IPS-NIHi11 (cell line): ENCODE data around the gene ACRBP.

ENCODE experiments used
- DNase-seq: peaks from one replicate; pipeline ENCODE4 v3.0.0; 2012; ENCODE audit warnings: mixed read lengths, low spot score

The ACRBP gene

GRCh38 chr12:6646276-6647082 lies 753 bp downstream of the ACRBP start:
- peak; percentile 70 for DNase-seq

GRCh38 chr12:6644903-6645302 lies 2.3 kb downstream of the ACRBP start:
- peak; percentile 72 for DNase-seq

GRCh38 chr12:6644257-6644596 lies 3.0 kb downstream of the ACRBP start:
- DNase-seq, result no peak

GRCh38 chr12:6643569-6644256 lies 3.5 kb downstream of the ACRBP start:
- no peak for DNase-seq

- DNase-seq, result no peak
Observed at GRCh38 chr12:6641131-6641530, 6.1 kb downstream of the ACRBP start.

GRCh38 chr12:6640497-6640896 lies 6.7 kb downstream of the ACRBP start:
- no peak for DNase-seq

GRCh38 chr12:6639151-6639801 lies 8.0 kb downstream of the ACRBP start:
- DNase-seq, result no peak

- DNase-seq, result no peak
Observed at GRCh38 chr12:6638305-6638704, 8.9 kb downstream of the ACRBP start.

- peak; percentile 77 for DNase-seq
Observed at GRCh38 chr12:6635856-6636531, 11.2 kb downstream of the ACRBP start, which contains the start of gene LPAR5. Gene LPAR5 (minus strand): TSS chr12:6635959. CDS start chr12:6621248, 14,711 bp downstream.

- no peak for DNase-seq
Observed at GRCh38 chr12:6635375-6635855, 11.8 kb downstream of the ACRBP start.

GRCh38 chr12:6632026-6632983 lies 14.9 kb downstream of the ACRBP start:
- no peak for DNase-seq

- no peak for DNase-seq
Observed at GRCh38 chr12:6631549-6631961, 15.7 kb downstream of the ACRBP start.

GRCh38 chr12:6630736-6631135 lies 16.5 kb downstream of the ACRBP start:
- no peak for DNase-seq

- no peak for DNase-seq
Observed at GRCh38 chr12:6627616-6628015, 19.6 kb downstream of the ACRBP start.

GRCh38 chr12:6626654-6627283 lies 20.5 kb downstream of the ACRBP start:
- DNase-seq, result no peak

GRCh38 chr12:6620885-6621274 lies 26.4 kb downstream of the ACRBP start:
- no peak for DNase-seq

GRCh38 chr12:6620137-6620884 lies 26.9 kb downstream of the ACRBP start:
- peak; percentile 88 for DNase-seq

- no peak for DNase-seq
Observed at GRCh38 chr12:6618483-6619225, 28.6 kb downstream of the ACRBP start.

GRCh38 chr12:6615802-6616201 lies 31.4 kb downstream of the ACRBP start:
- no peak for DNase-seq
